Astrocyte (in vitro differentiated cells and primary cell): Measurements from ENCODE around the gene EEF1B2.

Experiments
- CTCF ChIP-seq: IDR thresholded peaks from 2 replicates; pipeline ENCODE4 v1.5.1; 2011; ENCODE audit warnings: low read depth, mild to moderate bottlenecking, inconsistent platforms, low read length, moderate library complexity; ENCODE audit not compliant: insufficient read depth
- EZH2 ChIP-seq: IDR thresholded peaks from 2 replicates; pipeline ENCODE4 v1.6.1; 2012; ENCODE audit warnings: mild to moderate bottlenecking, low read length, inconsistent platforms; ENCODE audit not compliant: insufficient read depth

DNA sequence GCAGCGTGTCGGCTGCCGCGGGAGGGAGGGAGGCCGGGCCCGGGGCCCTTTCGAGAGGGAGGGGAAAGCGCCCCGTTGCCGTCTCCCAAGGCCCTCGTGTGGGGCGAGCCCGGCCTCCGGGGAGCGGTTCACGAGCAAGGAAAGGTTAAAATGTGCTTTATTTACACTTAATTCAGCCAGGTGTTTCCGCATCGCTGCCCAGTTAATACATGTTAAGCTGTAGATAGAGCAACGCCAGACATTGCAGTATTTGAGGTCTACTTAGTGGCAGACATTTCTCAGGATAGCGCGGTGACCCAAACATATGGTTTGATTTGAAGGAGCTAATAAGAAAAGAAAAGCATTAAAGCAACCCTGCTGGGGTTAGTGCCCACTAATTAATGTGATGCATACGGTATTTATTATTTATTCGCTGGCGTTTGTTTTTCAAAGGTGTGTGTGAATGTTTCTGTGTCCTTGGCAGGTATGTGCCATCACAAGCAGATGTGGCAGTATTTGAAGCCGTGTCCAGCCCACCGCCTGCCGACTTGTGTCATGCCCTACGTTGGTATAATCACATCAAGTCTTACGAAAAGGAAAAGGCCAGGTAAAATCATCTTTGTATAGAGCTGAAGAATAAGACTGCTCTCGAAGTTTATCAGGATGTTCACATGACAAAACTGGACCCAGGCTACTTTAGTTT lies 571 bp downstream of the EEF1B2 start:
- TF ChIP-seq CTCF: no peak
- no peak for TF ChIP-seq EZH2
